ENCODE results near the gene YEATS2.
A peak's percentile ranks its signal among the peaks of the same experiment; 100 is the strongest.

Gene YEATS2

DNA sequence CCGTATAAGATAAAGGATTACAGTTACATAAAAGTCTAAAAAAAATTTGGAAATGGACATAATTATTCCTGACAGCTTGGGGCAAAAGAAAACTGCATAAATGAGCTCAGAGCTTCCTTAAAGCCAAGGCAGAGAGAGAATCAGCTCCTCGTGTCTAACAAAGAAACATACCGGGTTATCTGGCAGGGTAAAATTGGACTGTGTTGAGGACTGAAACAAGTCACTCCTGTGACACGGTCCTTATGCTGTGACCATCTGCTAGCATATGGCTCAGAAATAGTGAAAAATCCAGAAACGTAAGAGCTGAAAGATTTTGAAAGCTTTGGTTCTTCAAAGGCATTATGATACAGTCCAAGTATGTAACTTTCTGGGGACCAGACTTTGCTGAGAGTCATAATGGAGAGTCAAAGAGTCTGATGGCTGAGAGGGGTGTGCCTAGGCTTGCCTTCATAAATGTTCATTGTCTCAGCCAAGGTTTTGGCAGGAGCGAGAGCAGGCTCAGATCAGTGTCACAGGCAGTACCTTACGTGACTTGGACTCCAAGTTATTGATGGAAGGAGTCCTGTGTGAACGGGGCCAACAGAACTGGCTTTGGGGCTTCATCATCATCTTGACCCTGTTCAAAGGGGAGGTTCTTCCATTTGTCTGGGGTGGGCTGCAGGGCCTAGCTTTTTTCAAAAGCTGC, 115.3 kb downstream of the YEATS2 start:
- no peak for DNase-seq (ENCODE audit: low read depth, low spot score)

DNA sequence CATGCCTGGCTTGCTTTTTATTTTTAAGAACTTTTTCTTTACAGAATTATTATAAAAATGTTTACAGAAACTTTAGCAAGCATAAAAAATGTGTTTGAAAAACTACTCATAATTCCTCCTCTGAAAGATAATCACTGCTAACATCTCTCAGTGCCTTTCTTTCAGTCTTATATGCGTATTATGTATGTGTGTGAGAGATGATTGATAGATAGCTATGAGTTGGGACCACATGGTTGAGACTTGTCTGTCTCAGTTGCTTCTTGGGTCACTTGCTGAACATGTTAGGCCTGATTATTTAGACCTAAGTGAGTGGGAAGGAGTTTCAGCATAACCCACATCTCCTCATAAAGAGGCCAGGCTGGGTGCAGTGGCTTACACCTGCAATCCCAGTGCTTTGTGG, 116.6 kb downstream of the YEATS2 start:
- no peak for DNase-seq (ENCODE audit: low read depth, low spot score)

- no peak for DNase-seq (ENCODE audit: low read depth, low spot score)
Observed at GRCh38 chr3:183815563-183815940, 118.0 kb downstream of the YEATS2 start.

DNA sequence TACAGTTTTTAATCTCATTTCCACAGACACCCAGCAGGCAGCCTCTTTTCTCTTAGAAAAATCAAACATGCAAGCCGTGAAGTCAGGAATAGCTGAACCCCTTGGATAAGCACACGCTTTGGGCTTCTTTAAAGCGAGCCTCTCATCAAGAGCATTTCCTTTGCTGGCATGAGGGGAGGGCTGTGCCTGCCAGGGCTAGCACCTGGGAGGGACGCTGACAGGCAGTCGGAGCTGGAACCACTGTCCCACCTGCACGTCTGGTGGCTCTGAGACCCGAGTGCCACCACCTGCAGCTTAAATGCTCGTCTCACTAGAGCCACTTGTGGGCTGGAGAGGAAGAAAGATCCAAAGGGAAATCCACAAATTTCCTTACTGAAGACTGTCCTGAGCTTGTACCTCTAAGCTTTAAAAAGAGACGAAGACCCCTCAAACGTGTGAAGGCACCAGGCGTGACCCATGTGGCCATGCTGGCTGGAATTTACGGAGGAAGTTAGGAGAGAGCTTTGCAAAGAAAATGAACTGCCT, 118.4 kb downstream of the YEATS2 start:
- no peak for DNase-seq (ENCODE audit: low read depth, low spot score)

DNA sequence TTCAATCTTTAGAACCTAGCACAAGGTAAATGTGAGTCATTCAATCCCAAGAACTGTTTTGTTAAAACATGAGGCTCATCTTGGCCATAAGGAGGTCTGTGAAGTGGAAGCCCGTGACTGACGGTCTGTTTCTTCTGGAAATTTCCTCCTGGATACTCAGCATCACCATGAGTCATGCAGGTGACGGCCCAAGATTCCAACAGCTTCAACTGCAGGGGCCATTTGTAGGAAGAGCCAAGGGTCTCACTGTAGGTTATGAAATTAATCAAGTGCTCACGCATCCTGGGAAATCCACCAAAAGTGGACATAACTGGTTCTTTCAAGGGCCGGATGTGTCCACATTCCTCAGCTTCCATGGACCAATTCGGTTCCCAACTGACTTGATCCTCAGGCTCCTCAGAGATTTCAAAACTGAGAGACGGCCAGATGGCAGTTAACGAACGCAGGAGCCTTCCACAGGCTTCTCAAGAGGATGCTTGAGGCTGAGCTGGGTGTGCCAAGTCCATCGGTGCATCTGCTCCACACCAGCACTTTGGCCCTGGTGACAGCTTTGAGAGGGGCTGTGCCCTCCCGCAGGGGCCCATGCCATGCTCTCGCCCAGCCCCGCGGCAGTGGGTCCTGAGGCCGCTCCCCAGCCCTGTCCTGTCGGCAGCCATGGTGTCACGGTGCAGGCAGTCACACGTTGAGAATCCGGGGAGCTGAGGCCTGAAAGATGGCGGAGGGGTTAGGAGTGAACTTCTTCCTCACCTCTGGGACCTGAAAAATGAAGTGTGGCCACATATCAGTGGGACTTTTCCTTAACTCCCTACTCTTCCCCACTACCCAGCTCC, 119.3 kb downstream of the YEATS2 start:
- no peak for DNase-seq (ENCODE audit: low read depth, low spot score)

DNA sequence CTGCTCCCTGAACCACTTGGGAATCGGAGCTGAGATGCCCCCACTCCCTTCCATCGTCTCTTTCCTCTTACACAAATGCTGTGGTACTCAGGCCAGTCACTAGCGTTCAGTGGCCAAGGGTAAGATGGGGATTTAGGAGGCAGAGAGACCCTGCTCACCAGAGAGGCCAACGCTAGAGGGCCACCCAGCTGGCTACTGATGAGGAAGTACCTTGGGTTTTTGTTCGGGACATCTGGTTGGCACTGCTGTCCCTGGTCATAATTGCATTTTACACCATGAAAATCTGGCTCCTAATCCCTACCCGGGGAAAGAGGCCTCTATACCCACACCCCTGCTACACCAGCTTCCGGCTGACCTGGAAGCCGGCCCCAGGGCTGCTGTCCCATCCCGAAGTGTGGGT, 120.0 kb downstream of the YEATS2 start:
- DNase-seq (ENCODE audit: low read depth, low spot score): no peak

- DNase-seq (ENCODE audit: low read depth, low spot score): no peak
Observed at GRCh38 chr3:183818041-183818620, 120.5 kb downstream of the YEATS2 start.

DNA sequence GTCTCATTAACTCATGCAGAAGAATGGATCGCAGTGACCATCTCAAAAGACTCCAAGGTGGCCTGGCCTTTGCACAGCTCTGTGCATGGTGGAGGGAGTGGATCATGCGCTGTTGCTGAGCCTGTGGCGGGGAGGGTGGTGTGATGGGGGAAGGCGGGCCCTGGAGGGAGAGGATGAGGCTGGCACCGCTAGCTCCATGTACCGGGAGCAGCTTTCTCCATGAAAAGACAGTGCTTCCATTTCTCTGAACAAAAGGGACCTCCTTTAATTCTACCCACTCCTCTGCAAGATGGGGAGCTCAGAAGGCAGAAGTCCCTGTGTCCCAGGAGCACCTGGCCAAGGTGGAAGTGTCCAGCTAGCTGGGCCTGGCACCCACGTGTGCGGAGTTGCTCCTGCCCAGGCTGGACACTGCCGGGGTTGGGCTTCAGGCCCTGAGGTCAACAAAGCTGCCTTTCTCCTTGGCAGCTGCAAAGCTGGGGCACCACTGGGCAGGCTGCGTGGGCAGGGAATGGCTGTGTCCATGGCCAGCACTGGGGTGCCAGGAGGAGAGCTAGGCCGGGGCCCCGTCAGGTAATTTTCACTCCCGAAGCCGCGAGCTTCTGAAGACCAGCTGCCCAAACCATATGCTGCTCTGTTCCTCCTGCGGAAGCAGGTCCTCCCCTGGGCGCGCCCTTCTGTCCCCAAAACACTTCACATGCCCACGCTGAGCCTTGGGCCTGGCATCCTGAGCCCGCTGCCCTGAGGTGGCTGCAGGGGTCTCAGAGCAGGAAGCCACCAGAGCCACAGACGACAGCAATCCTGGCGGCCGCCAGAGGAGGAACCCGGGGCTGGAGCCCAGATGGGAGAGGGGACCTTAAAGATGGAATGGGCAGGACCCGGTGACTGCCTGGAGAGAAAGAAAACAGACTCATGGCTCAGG, 121.4 kb downstream of the YEATS2 start:
- no peak for DNase-seq (ENCODE audit: low read depth, low spot score)

- no peak for DNase-seq (ENCODE audit: low read depth, low spot score)
Observed at GRCh38 chr3:183819831-183820230, 122.2 kb downstream of the YEATS2 start.

DNA sequence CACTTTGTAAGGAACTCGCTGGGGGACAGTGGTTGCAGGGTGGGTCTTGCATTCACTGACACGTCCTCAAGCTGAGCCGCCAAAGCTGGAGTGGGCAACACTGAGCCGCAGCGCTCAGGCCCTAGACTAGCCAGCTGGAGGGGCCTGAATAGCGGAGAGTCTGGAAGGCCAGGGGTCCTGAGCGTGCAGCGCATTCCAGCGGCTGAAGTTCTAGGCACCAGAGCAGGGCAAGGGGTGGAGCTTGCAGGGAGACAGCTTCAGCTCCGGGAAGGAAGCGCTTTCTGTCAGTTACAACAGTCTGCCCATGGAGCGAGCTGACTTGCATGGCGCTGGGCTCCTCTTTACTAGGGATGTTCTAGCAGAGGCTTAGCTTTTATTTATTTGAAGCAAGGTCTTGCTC, 125.0 kb downstream of the YEATS2 start:
- no peak for DNase-seq (ENCODE audit: low read depth, low spot score)

GRCh38 chr3:183823963-183824362, 126.4 kb downstream of the YEATS2 start:
- DNase-seq (ENCODE audit: low read depth, low spot score): no peak

DNA sequence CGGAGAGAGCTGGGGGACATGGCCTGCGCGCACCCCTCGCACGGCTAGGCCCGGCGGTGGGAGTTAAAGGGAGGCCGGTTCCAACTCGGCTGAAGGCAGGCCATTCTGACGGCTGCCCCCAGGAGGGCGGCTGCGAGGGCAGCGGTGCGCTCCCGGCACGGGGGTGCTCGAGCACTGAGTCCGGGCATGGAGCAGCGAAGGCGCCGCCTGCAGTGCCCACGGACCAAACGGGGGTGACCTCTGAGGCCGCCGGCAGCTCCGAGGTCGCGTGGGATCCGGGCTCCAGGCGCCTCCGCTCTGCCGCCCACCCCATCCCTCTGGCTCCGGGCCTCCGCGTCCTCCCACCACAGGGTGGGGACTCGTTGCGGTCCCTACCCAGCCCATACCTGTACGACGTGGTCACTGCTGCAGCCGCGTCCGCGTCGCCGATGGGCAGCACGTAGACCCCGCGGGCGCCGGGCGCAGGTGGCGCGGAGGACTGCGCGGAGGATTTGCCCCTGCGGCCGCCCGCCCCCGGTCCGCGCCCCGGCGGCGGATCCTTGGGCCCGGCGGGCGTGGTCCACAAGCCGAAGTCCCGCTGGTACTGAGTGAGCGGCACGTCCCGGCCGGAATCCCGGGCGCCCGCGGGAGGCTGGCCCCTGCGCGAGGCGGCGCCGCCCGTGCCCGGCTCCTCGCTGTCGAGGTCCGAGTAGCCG, 127.3 kb downstream of the YEATS2 start:
- no peak for DNase-seq (ENCODE audit: low read depth, low spot score)

GRCh38 chr3:183825456-183826161, 128.0 kb downstream of the YEATS2 start, which contains the start of gene MAP6D1:
Gene MAP6D1 (minus strand): TSS chr3:183825577. CDS start chr3:183825547, 30 bp downstream.
- peak; percentile 23 for DNase-seq (ENCODE audit: low read depth, low spot score)

GRCh38 chr3:183826448-183827250, 129.1 kb downstream of the YEATS2 start:
- DNase-seq (ENCODE audit: low read depth, low spot score): no peak

DNA sequence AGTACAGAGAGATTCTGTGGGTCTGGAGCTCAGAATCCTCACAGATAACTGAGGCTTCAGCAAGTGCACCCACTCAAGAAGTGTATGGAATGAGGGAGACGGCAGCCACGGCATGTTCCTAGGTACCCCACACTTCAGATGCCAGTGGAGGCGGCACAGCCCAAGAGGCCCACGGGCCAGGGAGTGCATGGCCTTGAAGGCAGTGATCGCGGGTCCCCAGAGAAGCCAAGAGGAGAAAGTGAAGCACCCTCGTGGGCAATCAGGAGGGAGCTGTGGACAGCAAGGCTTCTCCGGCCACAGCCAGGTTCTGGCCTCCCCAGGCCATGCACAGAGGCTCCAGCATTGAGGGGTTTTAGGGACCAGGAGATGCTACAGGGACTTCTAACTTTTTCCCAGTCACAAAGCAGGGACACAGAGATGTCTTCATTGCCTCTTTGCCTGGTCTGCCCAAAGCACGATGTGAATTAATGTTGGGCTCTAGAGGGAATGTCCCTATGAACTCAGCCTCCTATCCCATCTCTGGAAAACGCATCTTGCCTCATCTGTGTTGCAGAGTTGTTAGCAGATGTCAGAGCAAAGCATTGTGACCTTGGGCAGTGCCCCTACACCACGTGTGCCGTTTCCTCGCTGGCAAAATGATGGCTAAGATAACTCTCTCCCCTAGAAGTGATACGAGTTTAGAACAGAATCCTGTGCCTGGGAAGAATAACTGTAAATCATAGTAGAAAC, 130.4 kb downstream of the YEATS2 start:
- no peak for DNase-seq (ENCODE audit: low read depth, low spot score)

- DNase-seq (ENCODE audit: low read depth, low spot score): no peak
Observed at GRCh38 chr3:183828538-183828870, 130.9 kb downstream of the YEATS2 start.

- no peak for DNase-seq (ENCODE audit: low read depth, low spot score)
Observed at GRCh38 chr3:183829466-183829865, 131.9 kb downstream of the YEATS2 start.

GRCh38 chr3:183830187-183830586, 132.6 kb downstream of the YEATS2 start:
- DNase-seq (ENCODE audit: low read depth, low spot score): no peak

- no peak for DNase-seq (ENCODE audit: low read depth, low spot score)
Observed at GRCh38 chr3:183833516-183833915, 135.9 kb downstream of the YEATS2 start.

Data from iPS DF 19.7 (cell line).